ENCODE data around the gene ZNF160.

The ZNF160 gene

DNA sequence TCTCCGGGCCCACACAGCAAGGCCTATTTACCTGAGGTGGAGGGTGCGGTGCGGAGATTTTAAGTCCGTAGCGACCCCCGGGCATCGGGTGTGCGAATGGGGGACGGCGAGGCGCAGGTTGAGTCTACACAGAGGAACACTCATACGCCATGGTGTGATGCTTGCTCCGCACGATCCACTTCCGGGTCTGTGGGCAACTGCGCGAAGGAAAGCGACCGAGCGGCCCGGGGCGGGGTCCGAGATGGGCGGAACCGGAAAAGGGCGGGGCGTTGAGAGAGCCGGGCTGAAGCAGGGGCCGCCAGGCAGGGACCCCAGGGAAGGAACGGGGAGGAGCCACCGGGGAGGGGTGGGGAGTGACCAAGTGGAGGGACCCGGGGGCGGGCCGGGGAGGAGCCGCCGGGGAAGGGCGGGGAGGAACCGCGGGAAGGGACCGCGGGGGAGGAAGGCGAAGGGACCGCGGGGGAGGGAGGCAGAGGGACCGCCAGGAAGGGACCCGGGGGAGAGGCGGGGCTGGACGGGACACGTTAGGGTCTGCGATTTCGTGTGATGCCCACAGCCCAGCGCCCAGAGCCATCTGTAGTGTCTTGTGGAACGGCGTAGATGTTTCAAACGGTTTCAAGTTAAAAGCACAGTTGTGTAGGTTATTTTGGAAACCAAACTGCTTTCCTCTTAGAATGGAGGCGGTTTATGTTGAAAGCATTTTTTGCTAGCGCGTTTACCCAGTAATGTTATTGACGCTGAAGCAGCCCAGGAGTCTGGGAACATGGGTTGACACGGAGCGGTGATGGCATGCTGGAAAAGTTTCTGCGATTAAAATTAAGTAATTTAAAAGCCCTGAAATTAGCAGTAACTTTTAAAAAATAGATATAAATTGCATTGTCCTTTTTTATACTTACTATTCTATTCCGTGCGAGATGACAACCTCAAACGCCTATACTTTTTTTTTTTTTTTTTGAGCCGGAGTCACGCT, at the start of gene ZNF160:
Gene ZNF160, minus strand, starts transcription at position 189 of the 970 bp plus-strand sequence. CDS start 17,146 bp downstream, outside the sequence.
- TF ChIP-seq ZNF274 (IDR thresholded peaks at IDR 0.05; ENCODE audit: low read depth, low read length) (no peak), SUZ12 (IDR thresholded peaks at IDR 0.05; ENCODE audit: extremely low read depth, insufficient read depth, insufficient read length) (no peak), YY1 (IDR thresholded peaks at IDR 0.05; ENCODE audit: insufficient read depth, insufficient read length) (no peak)
- Histone ChIP-seq H3K36me3 (ENCODE audit: insufficient read depth, insufficient read length, low read length) (peaks cover 29% of the 10 kb centered on the region), H3K27me3 (ENCODE audit: insufficient read depth, insufficient read length) (no peaks in the 10 kb centered on the region), H3K9me3 (ENCODE audit: insufficient read depth, low read length) (peaks cover 7% of the 10 kb centered on the region), H3K4me3 (ENCODE audit: insufficient read length, low read depth) (peak within 1 kb of the TSS; percentile 95), H3K4me1 (ENCODE audit: insufficient read depth, insufficient read length) (no peaks in the 10 kb centered on the region), H3K9ac (ENCODE audit: insufficient read length, low read depth) (peak within 1 kb of the TSS; percentile 95)
- peak; percentile 96 for DNase-seq (ENCODE audit: low read depth, low spot score)

DNA sequence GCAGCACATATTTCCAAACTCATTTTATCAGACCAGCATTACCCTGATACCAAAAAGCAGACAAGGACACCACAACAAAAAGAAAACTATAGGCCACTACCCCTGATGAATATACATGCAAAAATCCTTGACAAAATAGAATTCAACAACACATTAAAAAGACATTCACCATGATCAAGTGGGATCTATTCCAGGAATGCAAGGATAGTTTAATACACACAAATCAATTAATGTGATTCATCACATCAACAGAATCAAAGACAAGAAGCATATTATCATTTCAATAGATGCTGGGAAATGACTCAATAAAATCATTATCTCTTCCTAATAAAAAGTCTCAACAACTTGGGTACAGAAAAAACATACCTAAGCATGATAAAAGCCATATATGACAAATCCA, 44.4 kb upstream of the ZNF160 start:
- no peak for TF ChIP-seq SUZ12 (IDR thresholded peaks at IDR 0.05; ENCODE audit: extremely low read depth, insufficient read depth, insufficient read length)
- no peak for TF ChIP-seq YY1 (IDR thresholded peaks at IDR 0.05; ENCODE audit: insufficient read depth, insufficient read length)
- Histone ChIP-seq H3K4me1 (ENCODE audit: insufficient read depth, insufficient read length) (no peaks in the 10 kb centered on the region), H3K27me3 (ENCODE audit: insufficient read depth, insufficient read length) (no peaks in the 10 kb centered on the region), H3K4me3 (ENCODE audit: insufficient read length, low read depth) (no peak overlapping the region), H3K36me3 (ENCODE audit: insufficient read depth, insufficient read length, low read length) (peaks cover 67% of the 10 kb centered on the region), H3K9ac (ENCODE audit: insufficient read length, low read depth) (no peak overlapping the region), H3K9me3 (ENCODE audit: insufficient read depth, low read length) (peaks cover 35% of the 10 kb centered on the region)
- no peak for DNase-seq (ENCODE audit: low read depth, low spot score)

DNA sequence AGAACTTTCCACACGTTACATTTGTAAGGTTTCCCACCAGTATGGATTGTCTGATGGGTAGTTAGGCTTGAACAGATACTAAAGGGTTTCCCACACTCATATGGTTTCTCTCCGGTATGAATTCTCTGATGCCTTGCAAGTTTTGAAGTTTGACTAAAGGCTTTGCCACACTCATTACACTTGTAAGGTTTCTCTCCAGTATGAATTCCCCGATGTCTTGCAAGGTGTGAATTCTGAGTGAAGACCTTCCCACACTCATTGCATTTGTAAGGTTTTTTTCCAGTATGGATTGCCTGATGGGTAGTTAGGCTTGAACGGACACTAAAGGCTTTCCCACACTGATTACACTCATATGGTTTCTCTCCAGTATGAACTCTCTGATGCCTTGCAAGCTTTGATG, 37.1 kb upstream of the ZNF160 start:
- TF ChIP-seq ZNF274 (IDR thresholded peaks at IDR 0.05; ENCODE audit: low read depth, low read length) (no peak), SUZ12 (IDR thresholded peaks at IDR 0.05; ENCODE audit: extremely low read depth, insufficient read depth, insufficient read length) (no peak), YY1 (IDR thresholded peaks at IDR 0.05; ENCODE audit: insufficient read depth, insufficient read length) (no peak)
- H3K9ac ChIP-seq (ENCODE audit: insufficient read length, low read depth): no peak overlapping the region
- no peak overlapping the region for H3K4me3 ChIP-seq (ENCODE audit: insufficient read length, low read depth)
- no peak for DNase-seq (ENCODE audit: low read depth, low spot score)
- no peaks in the 10 kb centered on the region for H3K4me1 ChIP-seq (ENCODE audit: insufficient read depth, insufficient read length)
- H3K27me3 ChIP-seq (ENCODE audit: insufficient read depth, insufficient read length): no peaks in the 10 kb centered on the region
- H3K9me3 ChIP-seq (ENCODE audit: insufficient read depth, low read length): peaks cover 34% of the 10 kb centered on the region
- peaks cover 44% of the 10 kb centered on the region for H3K36me3 ChIP-seq (ENCODE audit: insufficient read depth, insufficient read length, low read length)

DNA sequence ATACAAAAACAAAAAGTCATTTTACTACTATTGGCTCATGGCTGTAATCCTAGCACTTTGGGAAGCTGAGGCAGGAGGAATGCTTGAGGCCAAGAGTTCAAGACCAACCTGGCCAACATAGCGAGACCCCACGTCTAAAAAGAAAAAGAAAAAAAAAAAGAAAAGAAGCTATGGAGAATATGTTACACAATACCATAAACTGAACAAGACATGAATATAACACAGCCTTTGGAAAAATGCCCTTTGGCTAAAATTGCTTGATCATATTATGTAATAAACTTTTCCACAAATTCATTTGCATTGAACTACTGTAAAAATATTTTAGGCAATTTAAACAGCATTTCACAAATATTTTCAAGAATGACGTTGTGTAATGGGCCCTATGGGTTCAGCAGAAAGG, 33.2 kb upstream of the ZNF160 start:
- H3K9me3 ChIP-seq (ENCODE audit: insufficient read depth, low read length): peaks cover 15% of the 10 kb centered on the region
- no peak overlapping the region for H3K4me3 ChIP-seq (ENCODE audit: insufficient read length, low read depth)
- H3K27me3 ChIP-seq (ENCODE audit: insufficient read depth, insufficient read length): no peaks in the 10 kb centered on the region
- peaks cover 15% of the 10 kb centered on the region for H3K36me3 ChIP-seq (ENCODE audit: insufficient read depth, insufficient read length, low read length)
- no peak for DNase-seq (ENCODE audit: low read depth, low spot score)
- TF ChIP-seq SUZ12 (IDR thresholded peaks at IDR 0.05; ENCODE audit: extremely low read depth, insufficient read depth, insufficient read length): no peak
- TF ChIP-seq YY1 (IDR thresholded peaks at IDR 0.05; ENCODE audit: insufficient read depth, insufficient read length): no peak
- no peak for TF ChIP-seq ZNF274 (IDR thresholded peaks at IDR 0.05; ENCODE audit: low read depth, low read length)
- H3K9ac ChIP-seq (ENCODE audit: insufficient read length, low read depth): no peak overlapping the region
- no peaks in the 10 kb centered on the region for H3K4me1 ChIP-seq (ENCODE audit: insufficient read depth, insufficient read length)

DNA sequence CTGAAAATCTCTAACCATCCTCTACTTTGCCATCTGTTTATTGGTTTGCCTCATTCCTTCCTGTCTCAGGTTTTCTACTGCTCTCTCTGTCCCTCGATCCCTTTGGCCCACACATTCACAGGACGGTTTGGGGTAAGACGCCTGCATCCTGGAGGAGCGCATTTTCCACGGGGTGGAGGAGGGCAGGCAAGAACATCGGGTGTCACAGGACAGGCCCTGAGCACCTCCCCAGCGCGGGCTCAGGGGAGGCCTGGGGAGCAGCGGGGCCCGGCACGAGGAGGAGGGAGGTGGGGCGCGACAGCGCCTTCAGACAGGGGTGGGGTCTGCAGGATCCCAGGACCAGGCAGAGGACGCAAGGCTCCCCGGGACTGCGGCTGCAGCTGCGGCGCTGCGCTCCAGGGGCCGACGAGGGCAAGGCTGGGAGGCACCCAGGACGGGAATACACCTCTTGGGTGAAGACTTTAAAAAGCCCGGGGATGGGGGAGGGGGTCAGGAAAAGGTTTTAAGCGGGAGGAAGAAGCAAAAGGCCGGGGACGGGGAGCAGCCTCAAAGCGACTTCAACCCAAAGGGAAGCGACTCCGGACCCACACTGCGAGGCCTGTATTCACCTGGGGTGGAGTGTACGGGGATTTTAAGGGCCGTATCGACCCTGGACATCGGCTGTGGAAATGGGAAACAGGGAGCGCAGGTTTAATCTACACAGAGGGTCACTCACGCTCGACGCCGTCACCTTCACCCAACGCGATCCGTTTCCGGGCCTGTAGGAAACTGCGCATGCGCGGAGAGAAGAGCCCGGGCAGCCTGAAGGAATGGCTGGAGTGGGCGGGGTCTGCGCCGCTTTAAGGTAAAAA, 29.1 kb upstream of the ZNF160 start, which contains the start of gene ZNF415:
Gene ZNF415, minus strand, starts transcription at position 770 of the 851 bp plus-strand sequence. CDS start 10,234 bp downstream, outside the sequence.
- TF ChIP-seq SUZ12 (IDR thresholded peaks at IDR 0.05; ENCODE audit: extremely low read depth, insufficient read depth, insufficient read length): no peak
- no peak for TF ChIP-seq ZNF274 (IDR thresholded peaks at IDR 0.05; ENCODE audit: low read depth, low read length)
- TF ChIP-seq YY1 (IDR thresholded peaks at IDR 0.05; ENCODE audit: insufficient read depth, insufficient read length): no peak
- H3K4me3 ChIP-seq (ENCODE audit: insufficient read length, low read depth): peak within 1 kb of the TSS; percentile 68
- no peaks in the 10 kb centered on the region for H3K4me1 ChIP-seq (ENCODE audit: insufficient read depth, insufficient read length)
- no peaks in the 10 kb centered on the region for H3K27me3 ChIP-seq (ENCODE audit: insufficient read depth, insufficient read length)
- no peaks in the 10 kb centered on the region for H3K9me3 ChIP-seq (ENCODE audit: insufficient read depth, low read length)
- peaks cover 3% of the 10 kb centered on the region for H3K36me3 ChIP-seq (ENCODE audit: insufficient read depth, insufficient read length, low read length)
- H3K9ac ChIP-seq (ENCODE audit: insufficient read length, low read depth): peak within 1 kb of the TSS; percentile 75
- peak; percentile 51 for DNase-seq (ENCODE audit: low read depth, low spot score)

DNA sequence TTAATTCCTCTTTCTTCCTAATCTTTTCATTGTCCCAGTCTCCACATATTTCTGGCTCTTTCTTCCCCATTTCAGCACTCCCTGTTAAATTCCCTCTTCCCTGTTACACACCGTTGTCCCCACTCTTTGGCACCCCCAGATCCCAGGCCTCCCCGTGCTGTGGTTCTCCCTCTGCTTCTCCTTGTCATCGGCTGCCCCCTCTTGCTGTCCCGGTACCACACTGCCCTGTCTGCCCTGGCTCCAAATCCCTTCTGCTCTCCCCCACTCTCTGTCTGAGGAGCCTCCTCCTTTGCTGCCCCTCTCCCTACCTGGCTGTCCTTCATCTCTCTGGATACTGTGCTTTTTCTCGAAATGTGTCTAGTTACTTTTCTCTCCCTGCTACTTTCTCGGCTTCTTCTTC, 28.5 kb upstream of the ZNF160 start:
- Histone ChIP-seq H3K4me1 (ENCODE audit: insufficient read depth, insufficient read length) (no peaks in the 10 kb centered on the region), H3K36me3 (ENCODE audit: insufficient read depth, insufficient read length, low read length) (peaks cover 3% of the 10 kb centered on the region), H3K27me3 (ENCODE audit: insufficient read depth, insufficient read length) (no peaks in the 10 kb centered on the region), H3K9ac (ENCODE audit: insufficient read length, low read depth) (peak overlapping the region; percentile 75), H3K9me3 (ENCODE audit: insufficient read depth, low read length) (no peaks in the 10 kb centered on the region), H3K4me3 (ENCODE audit: insufficient read length, low read depth) (peak overlapping the region; percentile 68)
- DNase-seq (ENCODE audit: low read depth, low spot score): no peak
- TF ChIP-seq YY1 (IDR thresholded peaks at IDR 0.05; ENCODE audit: insufficient read depth, insufficient read length) (no peak), SUZ12 (IDR thresholded peaks at IDR 0.05; ENCODE audit: extremely low read depth, insufficient read depth, insufficient read length) (no peak), ZNF274 (IDR thresholded peaks at IDR 0.05; ENCODE audit: low read depth, low read length) (no peak)
